MM.1S (cell line): ENCODE data around the gene DCST1.

Experiments used
- DNase-seq: peaks from one replicate; pipeline ENCODE4 v3.0.0-alpha.2; 2015
- H2AFZ ChIP-seq: fragments of 300-600 bp; sonication (generic); 2 replicates; pipeline ENCODE4 v1.6.0; 2016; ENCODE audit warnings: antibody characterized with exemption, low read length
- H3F3A ChIP-seq: fragments of 300-600 bp; sonication (generic); 2 replicates; pipeline ENCODE4 v1.6.1; 2016; ENCODE audit warnings: mild to moderate bottlenecking, antibody characterized with exemption, low read length, moderate library complexity, mixed read lengths; ENCODE audit not compliant: insufficient read depth
- H3K27ac ChIP-seq: fragments of 300-600 bp; sonication (generic); 2 replicates; pipeline ENCODE4 v1.5.1; 2016; ENCODE audit warnings: mild to moderate bottlenecking, low read length
- H3K27me3 ChIP-seq: fragments of 300-600 bp; sonication (generic); replicated peaks from 2 replicates; pipeline ENCODE4 v1.6.0; 2016; ENCODE audit warnings: low read length; ENCODE audit not compliant: insufficient read depth
- H3K36me3 ChIP-seq: fragments of 300-600 bp; sonication (generic); replicated peaks from 2 replicates; pipeline ENCODE4 v1.6.1; 2016; ENCODE audit warnings: mild to moderate bottlenecking, low read length, mixed read lengths; ENCODE audit not compliant: insufficient read depth
- H3K4me1 ChIP-seq: fragments of 300-600 bp; sonication (generic); 2 replicates; pipeline ENCODE4 v1.6.1; 2016; ENCODE audit warnings: low read length, mixed read lengths
- H3K4me2 ChIP-seq: fragments of 300-600 bp; sonication (generic); 2 replicates; pipeline ENCODE4 v1.6.0; 2016; ENCODE audit warnings: low read depth, low read length
- H3K4me3 ChIP-seq: fragments of 300-600 bp; sonication (generic); 2 replicates; pipeline ENCODE4 v1.5.1; 2016; ENCODE audit warnings: low read length, mixed read lengths
- H3K79me2 ChIP-seq: fragments of 300-600 bp; sonication (generic); 2 replicates; pipeline ENCODE4 v1.6.1; 2016; ENCODE audit warnings: mixed run types, low read length, mixed read lengths
- H3K9ac ChIP-seq: fragments of 300-600 bp; sonication (generic); 2 replicates; pipeline ENCODE4 v1.6.1; 2016; ENCODE audit warnings: low read length, mixed read lengths
- H3K9me2 ChIP-seq: fragments of 300-600 bp; sonication (generic); replicated peaks from 2 replicates; pipeline ENCODE4 v1.6.1; 2016; ENCODE audit warnings: mild to moderate bottlenecking, low read length, mixed read lengths; ENCODE audit not compliant: insufficient read depth
- H3K9me3 ChIP-seq: fragments of 300-600 bp; sonication (generic); replicated peaks from 2 replicates; pipeline ENCODE4 v1.6.1; 2016; ENCODE audit warnings: mild to moderate bottlenecking, low read length, mixed read lengths; ENCODE audit not compliant: insufficient read depth
- H4K20me1 ChIP-seq: fragments of 300-600 bp; sonication (generic); 2 replicates; pipeline ENCODE4 v1.6.1; 2016; ENCODE audit warnings: mild to moderate bottlenecking, low read length, moderate library complexity, mixed read lengths; ENCODE audit not compliant: insufficient read depth
- EZH2 ChIP-seq: fragments of 300-600 bp; sonication (generic); optimal IDR thresholded peaks from 2 replicates; pipeline ENCODE3; 2017; ENCODE audit warnings: low read depth, mild to moderate bottlenecking, antibody characterized with exemption, low read length, mixed read lengths
- EZH2phosphoT487 ChIP-seq: fragments of 300-600 bp; sonication (generic); IDR thresholded peaks from 2 replicates; pipeline ENCODE4 v1.6.1; 2018; ENCODE audit warnings: antibody characterized with exemption, low read length
- TF ChIP-seq, protein P1 (sequence below): fragments of 300-600 bp; sonication (generic); IDR thresholded peaks from 2 replicates; pipeline ENCODE4 v1.5.1; 2016; ENCODE audit warnings: antibody characterized with exemption, low read length, mixed read lengths

The DCST1 gene

DNA sequence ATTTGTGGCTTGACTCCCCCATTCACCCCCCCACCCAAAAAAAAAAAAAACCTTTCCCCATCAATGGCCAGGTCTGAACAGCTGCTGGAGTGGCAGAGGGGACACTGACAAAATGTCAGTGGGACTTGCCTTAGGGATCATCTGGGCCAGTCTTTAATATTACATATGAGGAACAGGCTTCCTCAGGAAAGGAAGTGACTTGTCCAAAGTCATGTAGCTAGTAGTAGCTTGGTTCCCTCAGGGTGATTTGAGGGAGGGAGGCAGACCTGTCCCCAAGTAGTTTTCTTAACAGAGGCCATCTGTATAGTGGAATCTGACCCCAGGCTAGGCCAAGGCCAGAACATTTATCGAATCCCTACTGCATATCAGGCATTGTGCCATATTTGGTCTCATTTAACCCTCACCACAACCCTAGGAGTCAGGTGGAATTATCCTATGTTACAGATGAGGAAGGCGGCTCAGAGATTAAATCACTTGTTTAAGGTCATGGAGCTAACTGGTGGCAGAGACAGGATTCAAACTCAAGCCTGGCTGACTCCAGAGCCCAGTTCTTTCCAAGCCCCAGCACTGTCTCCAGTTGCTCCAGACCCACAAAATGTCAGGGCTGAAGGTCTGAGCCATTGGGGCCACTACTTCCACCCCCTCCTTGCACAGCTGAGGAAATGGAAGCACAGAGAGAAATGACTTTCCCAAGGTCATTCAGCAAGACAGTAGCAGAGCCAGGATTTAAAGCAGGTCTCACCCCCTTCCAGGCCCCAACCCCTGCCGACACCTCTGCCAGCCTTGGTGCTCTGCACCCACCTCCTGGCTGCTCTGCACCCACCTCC lies 20.6 kb upstream of the DCST1 start:
- no peak overlapping the region for H3K9ac ChIP-seq
- no peaks in the 10 kb centered on the region for H3K27me3 ChIP-seq
- H3K9me2 ChIP-seq: no peaks in the 10 kb centered on the region
- no peak overlapping the region for H3K4me3 ChIP-seq
- no peak for TF ChIP-seq EZH2phosphoT487
- TF ChIP-seq, protein P1, sequence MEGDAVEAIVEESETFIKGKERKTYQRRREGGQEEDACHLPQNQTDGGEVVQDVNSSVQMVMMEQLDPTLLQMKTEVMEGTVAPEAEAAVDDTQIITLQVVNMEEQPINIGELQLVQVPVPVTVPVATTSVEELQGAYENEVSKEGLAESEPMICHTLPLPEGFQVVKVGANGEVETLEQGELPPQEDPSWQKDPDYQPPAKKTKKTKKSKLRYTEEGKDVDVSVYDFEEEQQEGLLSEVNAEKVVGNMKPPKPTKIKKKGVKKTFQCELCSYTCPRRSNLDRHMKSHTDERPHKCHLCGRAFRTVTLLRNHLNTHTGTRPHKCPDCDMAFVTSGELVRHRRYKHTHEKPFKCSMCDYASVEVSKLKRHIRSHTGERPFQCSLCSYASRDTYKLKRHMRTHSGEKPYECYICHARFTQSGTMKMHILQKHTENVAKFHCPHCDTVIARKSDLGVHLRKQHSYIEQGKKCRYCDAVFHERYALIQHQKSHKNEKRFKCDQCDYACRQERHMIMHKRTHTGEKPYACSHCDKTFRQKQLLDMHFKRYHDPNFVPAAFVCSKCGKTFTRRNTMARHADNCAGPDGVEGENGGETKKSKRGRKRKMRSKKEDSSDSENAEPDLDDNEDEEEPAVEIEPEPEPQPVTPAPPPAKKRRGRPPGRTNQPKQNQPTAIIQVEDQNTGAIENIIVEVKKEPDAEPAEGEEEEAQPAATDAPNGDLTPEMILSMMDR: no peak
- TF ChIP-seq EZH2: no peak
- H3K4me1 ChIP-seq: peaks cover 28% of the 10 kb centered on the region
- H3K9me3 ChIP-seq: no peaks in the 10 kb centered on the region
- no peak overlapping the region for H3K27ac ChIP-seq
- no peak overlapping the region for H2AFZ ChIP-seq
- H3K36me3 ChIP-seq: no peaks in the 10 kb centered on the region; the same call in 1 of the 2 replicates
- H4K20me1 ChIP-seq: no peaks in the 10 kb centered on the region
- H3F3A ChIP-seq: peaks cover 34% of the 10 kb centered on the region
- no peak for DNase-seq
- H3K79me2 ChIP-seq: peaks cover 44% of the 10 kb centered on the region
- H3K4me2 ChIP-seq: no peak overlapping the region

DNA sequence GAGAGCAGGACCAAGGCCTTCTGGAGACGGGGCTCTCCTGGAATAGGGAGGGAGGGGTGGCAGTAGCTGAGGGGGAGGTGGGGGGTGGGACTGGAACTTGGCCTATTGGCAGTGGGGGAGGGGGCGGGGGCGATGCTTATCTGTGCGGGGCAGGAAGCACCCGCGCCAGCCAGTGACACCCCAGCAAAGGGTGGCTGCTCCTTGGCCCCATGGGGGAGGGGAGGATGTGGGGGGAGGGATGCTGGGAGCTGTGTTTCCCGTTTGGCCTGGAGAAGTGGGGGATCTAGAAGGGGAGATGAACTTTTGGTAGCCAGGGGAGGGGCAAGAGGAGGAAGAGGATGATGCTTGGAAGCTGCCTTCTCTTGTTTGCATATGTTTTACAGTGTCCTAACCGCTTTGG lies 20.0 kb upstream of the DCST1 start:
- TF ChIP-seq, protein P1: no peak
- TF ChIP-seq EZH2: no peak
- TF ChIP-seq EZH2phosphoT487: no peak
- H3K79me2 ChIP-seq: peaks cover 38% of the 10 kb centered on the region
- DNase-seq: no peak
- peaks cover 34% of the 10 kb centered on the region for H3F3A ChIP-seq
- H2AFZ ChIP-seq: no peak overlapping the region
- H3K9ac ChIP-seq: no peak overlapping the region
- no peaks in the 10 kb centered on the region for H3K27me3 ChIP-seq
- no peaks in the 10 kb centered on the region for H3K9me2 ChIP-seq
- H3K36me3 ChIP-seq: no peaks in the 10 kb centered on the region; the same call in 1 of the 2 replicates
- H3K27ac ChIP-seq: no peak overlapping the region
- no peaks in the 10 kb centered on the region for H4K20me1 ChIP-seq
- H3K9me3 ChIP-seq: no peaks in the 10 kb centered on the region
- H3K4me3 ChIP-seq: no peak overlapping the region
- peaks cover 30% of the 10 kb centered on the region for H3K4me1 ChIP-seq
- no peak overlapping the region for H3K4me2 ChIP-seq

DNA sequence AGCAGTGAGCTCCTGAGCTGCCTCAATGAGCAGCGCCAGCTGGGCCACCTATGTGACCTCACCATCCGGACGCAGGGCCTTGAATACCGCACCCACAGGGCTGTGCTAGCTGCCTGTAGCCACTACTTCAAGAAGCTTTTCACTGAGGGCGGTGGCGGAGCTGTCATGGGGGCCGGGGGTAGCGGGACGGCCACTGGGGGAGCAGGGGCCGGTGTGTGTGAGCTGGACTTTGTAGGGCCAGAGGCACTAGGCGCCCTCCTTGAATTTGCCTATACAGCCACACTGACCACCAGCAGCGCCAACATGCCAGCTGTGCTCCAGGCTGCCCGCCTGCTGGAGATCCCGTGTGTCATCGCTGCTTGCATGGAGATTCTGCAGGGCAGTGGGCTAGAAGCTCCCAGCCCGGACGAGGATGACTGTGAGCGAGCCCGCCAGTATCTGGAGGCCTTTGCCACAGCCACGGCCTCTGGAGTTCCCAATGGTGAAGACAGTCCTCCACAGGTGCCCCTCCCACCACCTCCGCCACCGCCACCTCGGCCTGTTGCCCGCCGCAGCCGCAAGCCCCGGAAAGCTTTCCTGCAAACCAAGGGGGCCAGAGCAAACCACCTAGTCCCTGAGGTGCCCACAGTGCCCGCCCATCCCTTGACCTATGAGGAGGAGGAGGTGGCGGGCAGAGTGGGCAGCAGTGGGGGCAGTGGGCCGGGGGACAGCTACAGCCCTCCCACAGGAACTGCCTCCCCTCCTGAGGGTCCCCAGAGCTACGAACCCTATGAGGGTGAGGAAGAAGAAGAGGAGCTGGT lies 18.7 kb upstream of the DCST1 start:
- peak overlapping the region; percentile 74; the same call in 1 of the 2 replicates for H3K27ac ChIP-seq
- no peaks in the 10 kb centered on the region for H3K9me3 ChIP-seq
- no peak overlapping the region for H2AFZ ChIP-seq
- no peak overlapping the region for H3K9ac ChIP-seq
- H3F3A ChIP-seq: peaks cover 38% of the 10 kb centered on the region
- no peak for DNase-seq
- peaks cover 30% of the 10 kb centered on the region for H3K4me1 ChIP-seq
- TF ChIP-seq, protein P1: no peak
- no peak for TF ChIP-seq EZH2phosphoT487
- no peak for TF ChIP-seq EZH2
- H3K4me3 ChIP-seq: no peak overlapping the region
- peaks cover 27% of the 10 kb centered on the region for H3K79me2 ChIP-seq
- no peaks in the 10 kb centered on the region for H3K9me2 ChIP-seq
- no peaks in the 10 kb centered on the region; the same call in 1 of the 2 replicates for H3K36me3 ChIP-seq
- no peak overlapping the region for H3K4me2 ChIP-seq
- H4K20me1 ChIP-seq: no peaks in the 10 kb centered on the region
- no peaks in the 10 kb centered on the region for H3K27me3 ChIP-seq
